Hematopoietic multipotent progenitor cell treated with erythropoietin and hydrocortisone succinate and interleukin-3 and kit ligand, for 6 days (in vitro differentiated cells): ENCODE results near the gene ATP6AP1.

ENCODE experiments used
- DNase-seq: peaks from one replicate; pipeline ENCODE4 v3.0.0-alpha.2; 2015

ATP6AP1 gene

GRCh38 chrX:154472685-154473632 lies 44.5 kb downstream of the ATP6AP1 start:
- peak; percentile 75 for DNase-seq

- DNase-seq = no peak
These were observed 45.2 kb downstream of the ATP6AP1 start for GRCh38 chrX:154473683-154474082.

GRCh38 chrX:154476821-154477220 lies 48.3 kb downstream of the ATP6AP1 start:
- DNase-seq = no peak

DNA sequence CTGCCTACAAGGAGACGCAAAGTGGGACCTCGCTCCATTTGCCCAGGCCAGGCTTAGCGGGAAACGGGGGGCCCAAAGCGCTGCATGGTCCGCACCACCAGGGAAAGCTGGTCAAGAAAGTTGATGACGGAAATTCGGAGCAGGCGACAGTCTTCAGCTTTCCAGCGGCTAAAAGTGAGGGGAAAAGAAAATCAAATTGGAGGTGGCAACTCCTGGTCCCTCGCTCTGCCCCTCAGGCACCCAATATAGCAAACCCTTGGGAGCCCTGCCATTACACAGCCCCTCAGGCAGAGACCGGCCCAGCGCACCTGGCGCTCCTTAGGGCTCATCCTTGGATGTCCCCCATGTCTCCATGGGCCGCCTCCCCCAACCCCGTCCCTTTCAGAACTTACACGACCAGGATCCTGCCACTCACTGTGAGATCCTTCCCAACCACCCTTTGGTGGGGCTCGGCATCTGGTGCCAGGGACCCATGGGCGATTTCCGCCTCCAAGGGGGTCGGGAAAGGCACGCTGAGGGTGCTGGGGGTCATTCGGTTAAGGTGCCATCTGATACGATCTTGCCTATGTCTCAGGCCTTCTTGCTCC lies 49.5 kb downstream of the ATP6AP1 start:
- no peak for DNase-seq

GRCh38 chrX:154478728-154479622 lies 50.5 kb downstream of the ATP6AP1 start, which contains the start of gene LAGE3:
LAGE3 (minus strand) TSS chrX:154479281; CDS start chrX:154478915, 366 bp downstream.
- peak; percentile 92 for DNase-seq

GRCh38 chrX:154481195-154481594 lies 52.7 kb downstream of the ATP6AP1 start:
- no peak for DNase-seq

DNA sequence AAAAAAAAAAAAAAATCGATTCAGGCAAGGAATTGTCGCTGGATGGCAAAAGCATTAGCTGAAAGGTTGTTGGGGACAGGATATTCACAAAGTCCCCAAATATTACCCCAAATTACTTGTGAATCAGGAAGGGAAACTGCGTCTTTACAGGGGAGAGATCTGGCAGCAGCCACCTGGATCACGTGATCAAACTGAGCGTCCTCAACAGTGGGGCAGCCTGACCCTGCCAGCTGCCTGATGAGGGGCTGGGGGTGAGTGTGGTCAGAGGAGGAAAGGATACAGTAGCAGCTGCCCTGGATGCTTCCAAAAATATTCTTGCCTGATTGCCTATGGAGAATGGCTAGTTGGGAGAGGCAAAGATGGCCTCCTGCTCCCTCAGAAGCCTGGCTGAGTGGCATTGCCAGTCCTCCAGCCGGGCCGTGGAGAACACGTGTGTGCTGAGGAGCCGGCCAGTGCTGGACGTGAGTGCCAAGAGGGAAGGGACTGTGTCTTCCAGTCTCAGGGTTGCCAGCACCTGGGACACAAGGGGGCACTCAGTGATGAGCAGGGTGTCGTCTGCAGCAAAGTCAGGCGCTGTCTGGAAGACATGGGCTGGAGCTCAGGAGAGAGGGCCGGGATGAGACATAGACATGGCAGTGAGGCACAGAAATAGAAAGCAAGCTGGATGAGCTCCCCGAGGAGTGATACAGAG lies 53.6 kb downstream of the ATP6AP1 start:
- no peak for DNase-seq

DNA sequence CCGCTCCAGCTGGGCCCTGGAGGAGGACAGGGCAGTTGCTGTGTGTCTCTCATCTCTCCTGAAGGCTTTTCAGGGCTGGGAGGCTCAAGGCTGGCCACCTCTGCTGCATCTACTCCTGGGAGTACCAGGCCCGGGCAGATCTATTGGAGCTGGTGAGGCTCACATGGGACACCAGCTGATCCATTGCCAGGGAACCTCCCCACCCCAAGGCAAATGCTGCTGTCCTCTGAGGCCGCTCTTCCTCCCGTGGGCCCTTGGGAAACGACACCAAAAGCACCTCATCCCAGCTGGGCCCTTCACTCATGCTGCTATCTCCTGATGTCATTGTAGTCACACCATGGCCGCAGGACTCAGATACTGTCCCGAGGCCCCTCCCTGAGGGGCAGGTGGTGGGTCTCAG lies 54.3 kb downstream of the ATP6AP1 start:
- no peak for DNase-seq

- DNase-seq = no peak
These were observed 54.8 kb downstream of the ATP6AP1 start for GRCh38 chrX:154483325-154483724.

DNA sequence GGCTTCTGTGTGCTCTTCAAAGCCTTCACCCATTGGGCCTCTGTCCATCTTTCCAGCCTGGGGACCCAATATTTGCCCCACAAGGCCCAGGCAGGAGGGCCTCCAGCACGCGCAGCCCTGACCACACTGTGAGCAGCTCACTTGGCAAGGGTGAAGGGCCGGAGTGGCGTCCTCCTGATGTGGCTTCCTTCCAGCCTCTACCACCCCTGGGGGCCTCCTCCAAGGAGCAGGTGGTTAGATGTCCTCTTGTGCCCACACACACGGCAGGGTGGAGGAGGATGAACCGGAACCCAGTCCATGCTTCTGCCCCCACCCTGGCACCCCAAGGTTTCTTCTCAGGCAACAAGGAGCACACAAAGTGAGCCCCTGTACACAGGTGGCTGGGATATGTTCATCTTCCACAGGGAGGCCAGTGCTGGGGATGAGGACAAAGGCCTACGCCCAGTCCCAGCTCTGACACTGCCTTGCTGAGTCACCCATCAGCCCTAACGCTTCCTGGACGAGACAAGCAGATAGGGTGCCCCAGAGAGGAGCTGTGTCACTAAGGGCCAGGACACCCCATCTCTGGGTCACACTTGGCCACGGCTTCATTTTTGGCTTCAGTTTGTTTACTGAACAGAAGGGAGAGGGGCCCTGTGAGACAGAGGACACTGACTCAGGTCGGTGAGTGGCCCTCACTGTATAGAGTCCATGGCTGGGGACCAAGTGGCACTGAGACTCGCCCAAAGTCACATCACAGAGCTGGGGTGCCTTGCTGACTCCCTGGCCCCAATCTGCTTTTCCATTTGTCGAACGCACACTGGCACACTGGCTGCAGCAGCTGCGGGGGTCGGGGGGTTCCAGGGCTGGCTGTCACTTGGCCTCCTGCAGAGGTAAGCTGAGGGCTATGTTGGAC lies 56.0 kb downstream of the ATP6AP1 start:
- peak; percentile 81 for DNase-seq

DNA sequence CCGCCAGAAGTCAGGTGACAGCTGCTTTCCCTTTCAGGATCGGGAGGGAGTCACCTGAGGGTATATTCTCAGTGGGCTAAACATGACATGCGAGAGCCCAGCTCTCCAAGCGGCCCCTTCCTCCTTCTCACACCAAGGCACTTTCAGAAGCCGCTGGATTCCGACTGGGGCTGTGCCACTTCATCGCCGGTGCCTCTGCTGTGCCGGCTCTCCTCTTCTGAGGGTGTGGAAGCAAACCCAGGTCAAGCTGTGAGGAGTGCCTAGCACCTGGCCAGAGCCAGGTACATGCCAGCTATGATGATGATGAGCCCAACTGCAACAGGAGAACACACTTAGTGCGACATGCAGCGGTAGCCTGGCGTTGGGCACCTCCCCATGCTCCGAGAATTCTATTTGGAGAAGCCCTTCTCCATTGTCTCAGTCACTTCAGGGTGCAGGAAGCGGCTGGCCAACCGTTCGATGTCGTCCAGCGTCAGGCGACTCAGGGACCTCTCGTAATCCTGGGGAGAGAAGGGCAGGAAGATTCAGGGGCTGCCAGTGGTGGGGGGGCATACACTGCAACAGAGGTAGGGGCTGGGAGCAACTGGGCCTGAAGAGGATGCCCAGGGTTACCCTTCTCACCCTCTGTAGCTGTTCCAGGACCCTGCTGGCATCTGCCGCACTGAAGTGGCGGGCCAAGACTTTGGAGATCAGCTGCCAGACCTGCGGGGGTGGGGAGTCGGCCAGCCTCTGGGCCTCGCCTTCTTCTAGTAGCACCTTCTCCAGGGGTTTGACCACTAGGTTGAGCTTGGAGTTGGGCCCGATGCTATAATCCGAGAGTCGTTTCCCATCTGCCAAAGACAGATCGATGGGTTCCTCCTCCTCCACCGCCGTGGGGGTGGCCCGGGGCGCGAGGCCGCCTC lies 56.9 kb downstream of the ATP6AP1 start:
- DNase-seq = no peak

DNA sequence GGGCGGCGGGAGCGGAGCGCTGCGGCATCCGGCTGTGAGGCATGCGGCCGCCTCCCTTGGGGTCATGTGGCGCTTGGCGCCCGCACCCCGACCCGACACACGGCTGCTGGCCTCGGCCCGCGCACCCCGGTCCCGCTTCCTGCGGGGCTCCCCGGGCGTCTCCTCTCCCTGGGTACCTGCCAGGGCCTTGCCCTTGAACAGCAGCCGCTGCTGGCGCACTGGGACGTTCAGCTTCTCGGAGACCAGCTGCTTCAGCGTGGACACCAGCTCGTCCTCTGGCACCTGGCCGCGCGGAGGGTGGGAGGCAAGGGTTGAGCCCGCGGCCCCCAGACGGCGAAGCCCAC lies 57.5 kb downstream of the ATP6AP1 start:
- no peak for DNase-seq
